Measurements from ENCODE around the gene XPA. TPM values are rescaled to one million over a fixed set of nuclear protein-coding genes. Genes with fewer than 3 reads are reported as not detected.
A peak's percentile ranks its signal among the peaks of the same experiment; 100 is the strongest.

The XPA gene
- total RNA-seq, 1 donor from 2014 or later = 3.2 TPM

- no peaks in the 10 kb centered on the region for H3K9me3 ChIP-seq
- no peak overlapping the region for H3K27ac ChIP-seq
- H3K27me3 ChIP-seq = no peaks in the 10 kb centered on the region
- intact Hi-C loops (cut with DNase I) = no loop called here
- H3K4me3 ChIP-seq = peak overlapping the region in 1 of 2 donors; percentile 81
- TF ChIP-seq CTCF (IDR thresholded peaks at IDR 0.05) = no peak
- peaks cover 12 to 24% of the 10 kb centered on the region in 2 donors for H3K36me3 ChIP-seq
- no peak for DNase-seq (ENCODE audit: low spot score in 2 of 2)
- peaks cover 0 to 25% of the 10 kb centered on the region in 2 donors for H3K4me1 ChIP-seq
Measured at GRCh38 chr9:97695390-97695789, 1.8 kb downstream of the XPA start.

GRCh38 chr9:97694769-97695168 is 2.4 kb downstream of the XPA start:
- no peak for DNase-seq (ENCODE audit: low spot score in 2 of 2)

DNA sequence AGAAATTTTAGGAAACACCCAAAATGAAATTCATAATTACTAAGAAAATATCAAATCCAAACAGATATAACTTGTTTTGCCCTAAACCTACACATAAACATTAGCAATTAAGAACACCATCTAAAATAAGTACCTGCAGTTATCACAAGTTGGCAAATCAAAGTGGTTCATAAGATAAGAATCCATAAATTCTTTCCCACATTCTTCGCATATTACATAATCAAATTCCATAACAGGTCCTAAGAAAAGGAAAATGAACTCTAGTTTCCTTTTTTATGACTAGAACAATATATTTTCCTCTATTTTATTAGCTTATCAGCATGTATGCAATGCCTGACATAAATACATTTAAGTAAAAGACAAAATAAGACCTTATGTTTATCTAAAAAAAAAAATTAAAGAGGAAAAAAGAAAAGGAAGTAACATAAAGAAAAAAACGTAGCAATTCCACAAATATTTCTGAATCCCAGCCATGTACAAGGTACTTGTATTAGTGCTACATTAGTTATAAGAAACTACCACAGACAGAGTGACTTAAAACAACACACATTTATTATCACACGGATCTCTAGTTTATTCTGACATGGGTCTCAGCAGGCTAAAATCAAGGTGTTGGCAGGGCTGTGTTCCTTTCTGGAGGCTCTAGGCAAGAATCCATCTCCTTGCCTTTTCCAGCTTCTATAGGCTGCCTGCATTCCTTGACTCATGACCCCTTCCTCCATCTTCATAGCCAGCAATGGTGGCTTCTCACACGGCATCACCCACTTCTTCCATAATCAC is 7.5 kb downstream of the XPA start:
- intact Hi-C loops (cut with DNase I) = no loop called here
- TF ChIP-seq CTCF (IDR thresholded peaks at IDR 0.05) = no peak
- H3K27me3 ChIP-seq = no peaks in the 10 kb centered on the region
- H3K4me3 ChIP-seq = no peak overlapping the region
- peak overlapping the region in 1 of 2 donors; percentile 32 for H3K27ac ChIP-seq
- H3K9me3 ChIP-seq = no peaks in the 10 kb centered on the region
- peaks cover 29 to 63% of the 10 kb centered on the region in 2 donors for H3K36me3 ChIP-seq
- H3K4me1 ChIP-seq = peaks cover 0 to 16% of the 10 kb centered on the region in 2 donors
- DNase-seq (ENCODE audit: low spot score in 2 of 2) = no peak

More at GRCh38 chr9:97694769-97695168, 2.4 kb downstream of the XPA start:
- Histone ChIP-seq H3K4me1 (peaks cover 0 to 29% of the 10 kb centered on the region in 2 donors), H3K4me3 (peak overlapping the region in 1 of 2 donors; percentile 81), H3K36me3 (peaks cover 15 to 24% of the 10 kb centered on the region in 2 donors), H3K9me3 (no peaks in the 10 kb centered on the region), H3K27me3 (no peaks in the 10 kb centered on the region), H3K27ac (no peak overlapping the region)
- no peak for TF ChIP-seq CTCF (IDR thresholded peaks at IDR 0.05)
- intact Hi-C loops (cut with DNase I) = no loop called here

DNA sequence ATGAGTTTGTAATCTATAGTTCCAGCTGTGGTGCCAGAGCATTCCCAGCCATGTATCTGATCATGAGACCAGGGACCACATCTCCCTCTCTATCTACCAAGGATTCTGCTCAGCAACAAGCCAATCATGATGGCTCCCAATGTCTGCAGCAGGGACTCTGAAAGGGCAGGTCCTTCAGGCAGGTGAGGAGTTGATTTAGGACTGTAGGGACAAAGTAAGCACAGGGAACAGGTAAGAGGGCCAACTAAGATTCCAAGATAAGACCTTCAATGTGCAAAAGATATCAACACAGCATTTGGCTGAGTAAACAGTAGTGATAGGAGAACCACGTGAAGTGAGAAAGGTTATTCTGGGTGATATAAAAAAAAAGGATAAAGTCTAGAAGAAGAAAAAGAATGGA is 8.5 kb downstream of the XPA start:
- peaks cover 38 to 72% of the 10 kb centered on the region in 2 donors for H3K36me3 ChIP-seq
- intact Hi-C loops (cut with DNase I) = no loop called here
- H3K27me3 ChIP-seq = no peaks in the 10 kb centered on the region
- H3K27ac ChIP-seq = peak overlapping the region in 1 of 2 donors; percentile 32
- no peak for DNase-seq (ENCODE audit: low spot score in 2 of 2)
- peaks cover 0 to 7% of the 10 kb centered on the region in 2 donors for H3K4me1 ChIP-seq
- TF ChIP-seq CTCF (IDR thresholded peaks at IDR 0.05) = no peak
- no peak overlapping the region for H3K4me3 ChIP-seq
- no peaks in the 10 kb centered on the region for H3K9me3 ChIP-seq

GRCh38 chr9:97682242-97682641 is 14.9 kb downstream of the XPA start:
- no peak overlapping the region for H3K4me3 ChIP-seq

More at GRCh38 chr9:97682242-97682641, 14.9 kb downstream of the XPA start:
- H3K27ac ChIP-seq = no peak overlapping the region
- peaks cover 28 to 55% of the 10 kb centered on the region in 2 donors for H3K36me3 ChIP-seq
- TF ChIP-seq CTCF (IDR thresholded peaks at IDR 0.05) = no peak
- DNase-seq (ENCODE audit: low spot score in 2 of 2) = no peak
- no peaks in the 10 kb centered on the region for H3K4me1 ChIP-seq
- no peaks in the 10 kb centered on the region for H3K9me3 ChIP-seq
- H3K27me3 ChIP-seq = no peaks in the 10 kb centered on the region
- intact Hi-C loops (cut with DNase I) = no loop called here
